Measurements from ENCODE around the gene TSSC4.

Gene TSSC4

GRCh38 chr11:2369896-2370295, 30.7 kb upstream of the TSSC4 start:
- no peak for DNase-seq

GRCh38 chr11:2374456-2375201, 25.9 kb upstream of the TSSC4 start:
- DNase-seq, result no peak

- no peak for DNase-seq
Observed at GRCh38 chr11:2375341-2375853, 25.2 kb upstream of the TSSC4 start.

- no peak for DNase-seq
Observed at GRCh38 chr11:2375964-2376551, 24.5 kb upstream of the TSSC4 start.

GRCh38 chr11:2376751-2377451, 23.6 kb upstream of the TSSC4 start, which contains the start of gene CD81:
CD81 (plus strand) TSS chr11:2377310; CDS start chr11:2377550, 240 bp downstream.
- DNase-seq, result no peak

GRCh38 chr11:2377511-2378443, 22.8 kb upstream of the TSSC4 start:
- no peak for DNase-seq

- no peak for DNase-seq
Observed at GRCh38 chr11:2378527-2379210, 21.9 kb upstream of the TSSC4 start.

GRCh38 chr11:2379466-2380174, 20.9 kb upstream of the TSSC4 start:
- DNase-seq, result no peak

GRCh38 chr11:2380396-2380795, 20.2 kb upstream of the TSSC4 start:
- no peak for DNase-seq

- DNase-seq, result no peak
Observed at GRCh38 chr11:2380807-2381350, 19.7 kb upstream of the TSSC4 start.

GRCh38 chr11:2381494-2382128, 18.9 kb upstream of the TSSC4 start:
- DNase-seq, result no peak

GRCh38 chr11:2382129-2382517, 18.4 kb upstream of the TSSC4 start:
- no peak for DNase-seq

GRCh38 chr11:2382936-2383851, 17.4 kb upstream of the TSSC4 start:
- DNase-seq, result no peak

GRCh38 chr11:2383852-2384804, 16.4 kb upstream of the TSSC4 start:
- DNase-seq, result no peak

- no peak for DNase-seq
Observed at GRCh38 chr11:2385156-2386151, 15.1 kb upstream of the TSSC4 start.

- no peak for DNase-seq
Observed at GRCh38 chr11:2386591-2386990, 14.0 kb upstream of the TSSC4 start.
